Measurements from ENCODE around the gene NUP160.

GRCh38 chr11:47864901-47865300 is 16.8 kb upstream of the NUP160 start:
- no peak for TF ChIP-seq CTCF (conservative IDR thresholded peaks at IDR 0.05; ENCODE audit: low read length)
- TF ChIP-seq EZH2phosphoT487 (IDR thresholded peaks at IDR 0.05; ENCODE audit: borderline replicate concordance), result no peak
